MG63 (cell line): ENCODE measurements around the gene ASCL3. TPM values are rescaled to one million over a fixed set of nuclear protein-coding genes. Genes with fewer than 3 reads are reported as not detected.
A peak's percentile ranks its signal among the peaks of the same experiment; 100 is the strongest.
"Not testable (repeated sequence)": the region's sequence is repeated elsewhere in the genome, so short reads cannot be mapped to it uniquely, and the experiment has no call there.

Source experiments
- DNase-seq: peaks from one replicate; pipeline ENCODE4 v3.0.0-alpha.2; 2020
- H3K27me3 ChIP-seq: fragments of 250-450 bp; sonication (Bioruptor Pico); 2 replicates; pipeline ENCODE4 v1.5.1; 2020; ENCODE audit warnings: mild to moderate bottlenecking, moderate library complexity
- H3K36me3 ChIP-seq: fragments of 250-450 bp; sonication (Bioruptor Pico); 2 replicates; pipeline ENCODE4 v1.5.1; 2020; ENCODE audit warnings: mild to moderate bottlenecking, moderate library complexity
- H3K4me3 ChIP-seq: fragments of 250-450 bp; sonication (Bioruptor Pico); 2 replicates; pipeline ENCODE4 v1.5.1; 2020; ENCODE audit warnings: mild to moderate bottlenecking, moderate library complexity
- H3K9me3 ChIP-seq: fragments of 250-450 bp; sonication (Bioruptor Pico); 2 replicates; pipeline ENCODE4 v1.5.1; 2020; ENCODE audit warnings: mild to moderate bottlenecking, moderate library complexity
- total RNA-seq: library from RNA; depleted of rRNA; stranded (reverse); fragments of >200 nt; shearing (Covaris generic); gene quantifications from 2 replicates; pipeline ENCODE4 v1.2.3, GENCODE V29; 2014; ENCODE audit warnings: low replicate concordance

The ASCL3 gene
- total RNA-seq, 1 experiment from 2014 or later = not detected

DNA sequence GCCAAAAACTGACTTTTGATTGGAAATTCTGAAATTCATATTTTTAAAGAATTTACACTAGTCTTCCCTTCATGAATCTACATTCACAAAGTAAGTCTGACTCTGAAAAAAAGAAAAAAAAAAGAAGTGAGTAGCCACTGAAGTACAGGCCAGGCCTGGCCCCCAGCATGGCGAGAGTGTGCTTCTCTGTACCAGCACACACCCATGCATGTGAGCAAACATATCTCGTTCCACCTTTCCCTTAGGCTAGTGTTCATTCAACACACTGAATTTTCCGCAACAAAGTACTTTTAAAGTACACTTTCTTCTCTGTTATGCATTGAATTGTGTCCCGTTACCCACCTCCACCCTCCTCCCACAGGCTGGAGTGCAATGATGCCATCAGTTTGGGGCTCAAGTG lies 14.6 kb downstream of the ASCL3 start:
- H3K9me3 ChIP-seq = no peaks in the 10 kb centered on the region
- DNase-seq = no peak
- peaks cover 5% of the 10 kb centered on the region for H3K36me3 ChIP-seq
- H3K27me3 ChIP-seq = no peaks in the 10 kb centered on the region
- no peak overlapping the region for H3K4me3 ChIP-seq

DNA sequence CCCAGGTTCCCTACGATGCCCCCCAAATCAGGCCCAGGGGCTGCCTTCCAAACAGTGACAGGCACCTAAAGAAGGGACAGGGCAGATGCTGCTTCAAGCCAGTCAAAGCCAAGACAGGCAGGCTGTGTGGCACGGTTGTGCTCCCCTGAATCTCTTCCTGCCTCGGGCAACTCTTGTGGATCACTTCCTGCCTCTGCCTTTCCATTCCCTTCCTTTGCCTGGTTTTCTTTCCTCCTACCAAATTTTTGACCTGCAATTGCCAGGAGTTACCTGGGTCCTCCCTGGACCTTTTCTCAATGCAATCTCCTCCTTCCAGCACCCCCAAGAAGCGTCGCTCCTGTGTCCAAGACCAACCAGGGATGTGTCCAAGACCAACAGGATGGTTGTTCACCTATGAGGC lies 15.6 kb downstream of the ASCL3 start:
- H3K4me3 ChIP-seq = no peak overlapping the region
- no peaks in the 10 kb centered on the region for H3K27me3 ChIP-seq
- no peaks in the 10 kb centered on the region for H3K9me3 ChIP-seq
- peaks cover 10% of the 10 kb centered on the region for H3K36me3 ChIP-seq
- DNase-seq = no peak

DNA sequence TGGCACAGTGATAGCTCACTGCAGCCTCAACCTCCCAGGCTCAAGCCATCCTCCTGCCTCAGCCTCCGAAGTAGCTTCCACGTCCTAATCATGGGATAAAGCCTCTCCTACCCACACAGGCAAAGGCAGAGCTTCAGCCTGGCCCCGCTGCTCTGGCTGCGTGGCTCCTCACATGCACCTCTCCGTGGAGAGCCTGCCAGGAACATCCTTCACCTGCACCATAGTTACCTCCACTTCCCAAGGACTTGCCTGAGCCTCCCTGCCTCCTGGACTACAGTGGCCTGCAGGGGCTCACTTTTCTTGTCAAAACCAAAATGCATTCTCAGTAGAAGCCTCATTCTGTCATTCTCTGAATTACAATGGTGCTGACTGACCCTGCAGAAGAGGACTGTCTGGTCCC lies 16.6 kb downstream of the ASCL3 start:
- Histone ChIP-seq H3K4me3 (no peak overlapping the region), H3K9me3 (no peaks in the 10 kb centered on the region), H3K36me3 (peaks cover 18% of the 10 kb centered on the region), H3K27me3 (no peaks in the 10 kb centered on the region)
- no peak for DNase-seq

- H3K4me3 ChIP-seq = no peak overlapping the region
- peaks cover 22% of the 10 kb centered on the region for H3K36me3 ChIP-seq
- no peaks in the 10 kb centered on the region for H3K27me3 ChIP-seq
- H3K9me3 ChIP-seq = no peaks in the 10 kb centered on the region
- DNase-seq = no peak
Measured at GRCh38 chr11:8925711-8926110, 17.1 kb downstream of the ASCL3 start.

DNA sequence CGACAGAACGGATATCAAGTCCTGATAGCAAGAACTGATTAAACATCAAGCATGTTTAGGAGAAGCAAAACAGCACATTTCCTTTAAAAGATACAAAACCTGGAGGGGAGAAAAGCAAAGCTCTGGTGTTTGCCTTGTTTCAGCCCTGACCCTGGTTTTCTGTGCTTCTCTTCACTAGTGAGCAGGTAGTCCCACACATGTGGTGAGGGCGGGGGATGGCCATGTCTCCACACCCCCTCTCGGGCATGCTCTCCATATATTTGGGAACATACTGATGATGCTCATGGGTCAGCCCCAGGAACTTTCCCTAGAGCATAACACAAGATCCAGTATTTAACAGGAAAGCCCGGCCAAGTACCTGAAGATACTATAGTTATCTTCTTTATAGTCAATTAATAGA lies 20.1 kb downstream of the ASCL3 start:
- no peak for DNase-seq
- no peaks in the 10 kb centered on the region for H3K27me3 ChIP-seq
- H3K4me3 ChIP-seq = no peak overlapping the region
- no peaks in the 10 kb centered on the region for H3K9me3 ChIP-seq
- peaks cover 49% of the 10 kb centered on the region for H3K36me3 ChIP-seq

DNA sequence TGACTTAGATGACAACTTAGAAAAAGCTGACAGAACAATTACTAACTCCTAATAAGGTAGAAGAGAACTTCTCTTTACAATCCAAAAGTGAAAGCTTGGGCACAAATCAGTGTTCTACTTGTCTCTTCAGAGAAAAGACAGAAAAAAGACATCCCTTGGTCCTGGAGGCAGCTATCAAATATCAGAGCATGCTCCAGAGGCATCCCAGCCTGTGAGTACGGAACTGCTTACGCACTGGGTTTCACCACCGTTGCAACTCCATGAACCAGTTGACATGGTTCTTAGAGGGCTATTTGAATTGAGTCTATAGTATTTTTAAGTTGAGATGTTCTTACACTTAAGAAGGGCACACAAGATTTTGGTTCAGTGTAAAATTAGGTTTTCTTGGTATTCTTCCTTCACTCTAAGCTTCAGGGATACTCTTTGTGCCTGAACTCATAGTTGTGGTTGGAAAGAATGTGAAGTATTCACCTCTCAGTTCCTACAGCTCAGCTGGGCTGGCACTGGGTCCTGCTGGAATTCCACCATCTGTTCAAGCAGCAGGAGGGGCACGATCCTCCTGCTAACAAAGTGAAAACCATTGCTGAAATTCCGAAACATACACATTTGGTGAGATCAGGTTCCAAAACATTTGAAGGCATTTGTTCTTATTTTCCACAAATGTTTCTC lies 25.5 kb downstream of the ASCL3 start:
- no peaks in the 10 kb centered on the region for H3K27me3 ChIP-seq
- no peaks in the 10 kb centered on the region for H3K9me3 ChIP-seq
- DNase-seq = peak; percentile 85
- H3K36me3 ChIP-seq = peaks cover 72% of the 10 kb centered on the region
- no peak overlapping the region for H3K4me3 ChIP-seq

DNA sequence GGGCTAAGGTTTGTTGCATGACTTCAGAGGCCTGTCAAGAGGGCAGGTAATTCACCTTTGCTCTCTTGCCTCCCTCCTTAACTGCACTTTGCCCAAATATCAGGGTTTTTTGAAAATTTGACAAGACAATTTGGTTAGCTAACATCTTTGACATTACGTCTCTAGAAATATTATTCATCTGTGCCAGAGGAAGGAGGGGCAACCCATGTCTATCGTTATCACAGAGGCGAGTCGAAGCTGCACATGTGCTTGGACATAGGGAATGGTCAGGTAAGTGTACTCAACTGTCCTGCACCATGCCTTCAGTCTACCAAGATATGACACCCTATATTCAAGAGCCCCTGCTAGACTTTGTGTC lies 28.2 kb downstream of the ASCL3 start:
- H3K9me3 ChIP-seq = no peaks in the 10 kb centered on the region
- no peak for DNase-seq
- no peak overlapping the region for H3K4me3 ChIP-seq

DNA sequence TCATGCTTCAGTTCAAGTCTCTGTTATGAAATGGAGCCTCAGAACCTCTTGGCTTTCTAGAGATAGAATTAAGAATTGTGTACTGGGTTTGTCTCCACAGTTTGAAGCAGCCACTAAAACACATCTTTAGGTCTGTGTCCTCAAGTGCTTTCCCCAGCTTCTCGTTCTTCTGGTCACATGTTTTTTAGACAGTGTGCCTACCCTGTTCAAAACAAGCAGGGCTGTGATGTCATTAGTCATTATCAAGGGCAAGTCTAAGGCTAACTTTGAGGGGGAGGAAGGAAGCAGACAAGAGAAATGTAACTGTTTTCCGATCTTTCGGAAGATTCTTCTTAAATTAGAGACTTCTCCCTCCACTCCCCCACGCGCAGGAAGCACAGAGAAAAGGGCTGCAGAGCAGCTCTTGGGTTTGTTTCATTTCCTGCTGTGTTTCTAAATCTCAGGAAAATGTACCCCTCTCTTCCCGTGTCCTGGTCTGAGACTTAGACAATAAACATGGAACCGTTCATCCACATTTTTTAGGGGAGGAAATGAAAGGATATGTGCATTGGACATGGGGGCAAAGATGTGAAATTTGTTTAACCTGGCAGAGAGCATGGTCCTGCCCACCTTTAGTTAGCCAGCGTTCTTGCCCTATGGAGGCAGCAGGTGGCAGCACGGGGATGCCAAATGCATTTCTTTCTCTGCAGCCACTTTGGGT lies 28.7 kb downstream of the ASCL3 start:
- Histone ChIP-seq H3K27me3 (no peaks in the 10 kb centered on the region), H3K9me3 (no peaks in the 10 kb centered on the region), H3K4me3 (no peak overlapping the region), H3K36me3 (peaks cover 48% of the 10 kb centered on the region)
- no peak for DNase-seq

More for the DNA sequence above, 28.2 kb downstream of the ASCL3 start:
- Histone ChIP-seq H3K36me3 (peaks cover 52% of the 10 kb centered on the region), H3K27me3 (no peaks in the 10 kb centered on the region)

GRCh38 chr11:8911029-8911823 lies 31.6 kb downstream of the ASCL3 start, which contains the start of gene AKIP1:
Gene AKIP1, plus strand, starts transcription at chr11:8911189. Its CDS starts 261 bp downstream, at chr11:8911450.
- Histone ChIP-seq H3K9me3 (no peaks in the 10 kb centered on the region), H3K4me3 (peak within 1 kb of the TSS; percentile 73), H3K27me3 (no peaks in the 10 kb centered on the region), H3K36me3 (peaks cover 22% of the 10 kb centered on the region)
- peak; percentile 96 for DNase-seq

DNA sequence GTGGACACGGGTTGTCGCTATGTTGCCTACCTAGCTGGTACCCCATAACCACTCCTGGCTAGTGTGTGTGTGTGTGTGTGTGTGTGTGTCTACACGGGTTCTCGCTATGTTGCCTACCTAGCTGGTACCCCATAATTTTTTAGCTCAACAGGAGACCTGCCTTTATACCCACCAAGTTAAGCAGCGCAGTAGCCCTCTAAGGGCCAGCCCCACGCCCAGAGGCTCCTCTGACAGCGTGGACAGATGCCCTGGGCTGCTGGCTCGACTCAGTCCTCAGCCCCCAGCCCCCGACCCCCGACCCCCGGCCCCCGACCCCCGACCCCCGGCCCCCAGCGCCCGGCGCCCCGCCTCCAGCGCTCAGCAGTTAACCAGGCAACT lies 32.2 kb downstream of the ASCL3 start:
- peaks cover 18% of the 10 kb centered on the region for H3K36me3 ChIP-seq
- H3K4me3 ChIP-seq = peak overlapping the region; percentile 73
- H3K27me3 ChIP-seq = no peaks in the 10 kb centered on the region
- H3K9me3 ChIP-seq = no peaks in the 10 kb centered on the region
- DNase-seq = no peak

DNA sequence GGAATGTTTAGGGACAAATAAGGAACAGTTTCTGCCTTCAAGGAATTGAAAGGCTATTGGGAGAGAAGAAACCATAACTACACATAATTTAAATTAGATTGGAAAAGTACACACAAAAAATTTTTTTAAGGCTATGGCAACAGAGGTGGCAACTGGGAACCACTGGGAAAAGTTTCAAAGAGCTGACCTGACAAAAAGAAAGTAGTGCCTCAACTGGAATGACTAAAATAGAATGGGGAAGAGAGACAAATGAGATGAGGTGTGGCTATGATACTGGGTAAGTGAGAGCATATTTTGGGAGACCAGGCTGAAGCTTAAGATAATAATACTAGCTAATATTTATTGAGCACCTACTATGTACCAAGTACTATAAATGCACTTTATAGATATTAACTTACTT lies 34.7 kb downstream of the ASCL3 start:
- Histone ChIP-seq H3K27me3 (no peaks in the 10 kb centered on the region), H3K4me3 (no peak overlapping the region), H3K9me3 (no peaks in the 10 kb centered on the region), H3K36me3 (peaks cover 4% of the 10 kb centered on the region)
- no peak for DNase-seq

DNA sequence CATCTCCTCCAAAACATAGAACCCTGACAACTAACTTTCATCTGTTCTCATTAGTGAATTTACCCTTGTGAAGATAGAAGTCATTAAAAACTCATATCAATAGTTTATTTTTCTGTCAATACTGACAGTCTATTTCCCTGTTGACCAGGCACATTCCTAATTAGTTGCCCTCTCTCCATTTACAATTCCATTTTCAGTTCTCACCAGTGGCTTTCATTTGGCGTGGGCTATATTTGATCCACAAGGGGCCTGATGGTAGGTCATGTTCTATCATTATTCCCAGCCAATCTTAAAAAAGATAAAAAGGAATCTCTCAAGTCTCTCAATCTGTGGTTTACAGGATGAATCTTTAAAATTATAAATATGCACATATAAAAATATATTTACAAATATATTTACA lies 35.7 kb downstream of the ASCL3 start:
- no peak overlapping the region for H3K4me3 ChIP-seq
- no peaks in the 10 kb centered on the region for H3K27me3 ChIP-seq
- no peaks in the 10 kb centered on the region; the same call in 1 of the 2 replicates for H3K36me3 ChIP-seq
- H3K9me3 ChIP-seq = no peaks in the 10 kb centered on the region
- DNase-seq = no peak

- Histone ChIP-seq H3K36me3 (no peaks in the 10 kb centered on the region), H3K9me3 (no peaks in the 10 kb centered on the region)
- peak; percentile 25 for DNase-seq
Measured at GRCh38 chr11:8905528-8906165, 37.2 kb downstream of the ASCL3 start.

GRCh38 chr11:8899119-8899753 lies 43.6 kb downstream of the ASCL3 start:
- no peaks in the 10 kb centered on the region for H3K36me3 ChIP-seq
- H3K9me3 ChIP-seq = peaks cover 18% of the 10 kb centered on the region
- no peak for DNase-seq
- H3K27me3 ChIP-seq = no peaks in the 10 kb centered on the region
- H3K4me3 ChIP-seq = no peak overlapping the region

More at GRCh38 chr11:8905528-8906165, 37.2 kb downstream of the ASCL3 start:
- Histone ChIP-seq H3K27me3 (no peaks in the 10 kb centered on the region), H3K4me3 (no peak overlapping the region)

DNA sequence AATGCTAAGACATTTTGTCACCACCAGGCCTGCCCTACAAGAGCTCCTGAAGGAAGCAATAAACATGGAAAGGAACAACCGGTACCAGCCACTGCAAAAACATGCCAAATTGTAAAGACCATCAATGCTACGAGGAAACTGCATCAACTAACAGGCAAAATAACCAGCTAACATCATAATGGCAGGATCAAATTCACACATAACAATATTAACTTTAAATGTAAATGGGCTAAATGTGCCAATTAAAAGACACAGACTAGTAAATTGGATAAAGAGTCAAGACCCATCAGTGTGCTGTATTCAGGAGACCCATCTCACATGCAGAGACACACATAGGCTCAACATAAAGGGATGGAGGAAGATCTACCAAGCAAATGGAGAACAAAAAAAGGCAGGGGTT lies 51.6 kb downstream of the ASCL3 start:
- not testable (repeated sequence) for H3K4me3 ChIP-seq, DNase-seq, H3K36me3 ChIP-seq, H3K9me3 ChIP-seq, H3K27me3 ChIP-seq
